MV-4-11 (cell line): Measurements from ENCODE around the gene GNL1.
"Not testable (repeated sequence)": the region's sequence is repeated elsewhere in the genome, so short reads cannot be mapped to it uniquely, and the experiment has no call there.

Experiments
- DNase-seq: peaks from one replicate; lab custom pipeline; 2025; lab: John Stamatoyannopoulos, UW

GNL1 gene

GRCh38 chr6:30529349-30529875, 26.9 kb downstream of the GNL1 start:
- DNase-seq, result peak; percentile 53

GRCh38 chr6:30526444-30526843, 29.8 kb downstream of the GNL1 start:
- not testable (repeated sequence) for DNase-seq

GRCh38 chr6:30521952-30522351, 34.3 kb downstream of the GNL1 start:
- not testable (repeated sequence) for DNase-seq

- DNase-seq, result not testable (repeated sequence)
These were observed 35.2 kb downstream of the GNL1 start for GRCh38 chr6:30521082-30521481.

GRCh38 chr6:30520522-30520921, 35.8 kb downstream of the GNL1 start:
- no peak for DNase-seq

- not testable (repeated sequence) for DNase-seq
These were observed 37.7 kb downstream of the GNL1 start for GRCh38 chr6:30518505-30519145.

GRCh38 chr6:30517767-30518504, 38.4 kb downstream of the GNL1 start:
- DNase-seq, result not testable (repeated sequence)

- not testable (repeated sequence) for DNase-seq
These were observed 39.6 kb downstream of the GNL1 start for GRCh38 chr6:30516754-30517076.

GRCh38 chr6:30515944-30516753, 40.1 kb downstream of the GNL1 start:
- DNase-seq, result peak; percentile 100

GRCh38 chr6:30515106-30515505, 41.2 kb downstream of the GNL1 start:
- DNase-seq, result no peak

GRCh38 chr6:30513451-30513850, 42.8 kb downstream of the GNL1 start:
- DNase-seq, result no peak

GRCh38 chr6:30511169-30511546, 45.1 kb downstream of the GNL1 start:
- DNase-seq, result no peak

- DNase-seq, result no peak
These were observed 45.7 kb downstream of the GNL1 start for GRCh38 chr6:30510419-30511168.

GRCh38 chr6:30508890-30509736, 47.2 kb downstream of the GNL1 start:
- DNase-seq, result peak; percentile 93

GRCh38 chr6:30507849-30508827, 48.2 kb downstream of the GNL1 start:
- DNase-seq, result peak; percentile 89

- no peak for DNase-seq
These were observed 55.6 kb downstream of the GNL1 start for GRCh38 chr6:30500421-30501355.

GRCh38 chr6:30498705-30499104, 57.6 kb downstream of the GNL1 start:
- not testable (repeated sequence) for DNase-seq

- DNase-seq, result no peak
These were observed 58.6 kb downstream of the GNL1 start for GRCh38 chr6:30497714-30498113.

GRCh38 chr6:30497261-30497599, 59.1 kb downstream of the GNL1 start:
- DNase-seq, result not testable (repeated sequence)
